K562 (cell line): ENCODE results near the gene ZPR1. TPM values are rescaled to one million over a fixed set of nuclear protein-coding genes. Genes with fewer than 3 reads are reported as not detected.

Experiments
- ATF1 ChIP-seq, 2 experiments: fragments of 450-650 bp in 1 of 2; IDR thresholded peaks; 2 replicates each; pipeline ENCODE4 v1.6.1; 2016; ENCODE audit warnings: missing compliant biosample characterization in 1 of 2, missing genetic modification characterization in 1 of 2
- BRCA1 ChIP-seq, 2 experiments: fragments of 450-650 bp in 1 of 2; sonication (generic) in 1 of 2; formaldehyde crosslinking in 1 of 2; IDR thresholded peaks; 2 replicates each; pipeline versions ENCODE4 v1.5.0 to v1.6.1; 2017 to 2020; ENCODE audit warnings: mild to moderate bottlenecking in 1 of 2, missing genetic modification reagents in 1 of 2
- CEBPG ChIP-seq, 3 experiments: fragments of 200-800 bp in 1 of 3; sonication (Bioruptor generic) in 1 of 3; sonication (generic) in 1 of 3; formaldehyde crosslinking in 1 of 3; IDR thresholded peaks in 2 of 3; conservative IDR thresholded peaks in 1 of 3; 2 replicates each; pipeline versions ENCODE4 v1.6.1 to v1.8.0; 2016 to 2022; ENCODE audit warnings: missing compliant biosample characterization in 2 of 3, missing genetic modification characterization in 2 of 3, mild to moderate bottlenecking in 1 of 3, missing genetic modification reagents in 1 of 3
- IRF9 ChIP-seq: fragments of 450-650 bp; IDR thresholded peaks from 2 replicates; pipeline ENCODE4 v1.6.1; 2016; ENCODE audit warnings: missing biosample characterization, missing genetic modification characterization
- MCM7 ChIP-seq, 2 experiments: fragments of 450-650 bp; IDR thresholded peaks; 2 replicates each; pipeline ENCODE4 v1.6.1; 2016 to 2018
- NFIC ChIP-seq: fragments of 450-650 bp; IDR thresholded peaks from 2 replicates; pipeline ENCODE4 v1.6.1; 2017; ENCODE audit warnings: mild to moderate bottlenecking, inconsistent platforms
- NR0B1 ChIP-seq: fragments of 450-650 bp; IDR thresholded peaks from one replicate; pipeline ENCODE4 v1.6.1; 2018; ENCODE audit warnings: mild to moderate bottlenecking, moderate library complexity; ENCODE audit not compliant: partially characterized antibody
- NUFIP1 ChIP-seq: fragments of 450-650 bp; IDR thresholded peaks from 2 replicates; pipeline ENCODE4 v1.6.1; 2018; ENCODE audit not compliant: partially characterized antibody
- RBM14 ChIP-seq: fragments of 200-400 bp; formaldehyde crosslinking; IDR thresholded peaks from 2 replicates; pipeline ENCODE4 v1.6.1; 2018; ENCODE audit warnings: low read depth, mild to moderate bottlenecking, low read length, moderate library complexity, borderline replicate concordance; ENCODE audit not compliant: insufficient read depth
- RCOR1 ChIP-seq, 2 experiments: IDR thresholded peaks; 2 replicates each; pipeline ENCODE4 v1.6.1; 2012; ENCODE audit warnings: low read depth in 2 of 2, low read length in 2 of 2, borderline replicate concordance in 1 of 2, improper control_type of control experiment in 1 of 2
- SMAD4 ChIP-seq: fragments of 250-450 bp; sonication (Bioruptor Pico); conservative IDR thresholded peaks from 2 replicates; pipeline ENCODE4 v1.8.0; 2021; ENCODE audit warnings: inconsistent platforms, mild to moderate bottlenecking, moderate library complexity
- SMC3 ChIP-seq: conservative IDR thresholded peaks from 2 replicates; pipeline ENCODE4 v1.6.1; 2011; ENCODE audit warnings: low read depth, low read length, improper control_type of control experiment; ENCODE audit not compliant: insufficient read depth
- SOX6 ChIP-seq: fragments of 450-650 bp; IDR thresholded peaks from 2 replicates; pipeline ENCODE4 v1.6.1; 2014; ENCODE audit warnings: mild to moderate bottlenecking
- SREBF2 ChIP-seq: sonication (generic); formaldehyde crosslinking; IDR thresholded peaks from 2 replicates; pipeline ENCODE4 v1.4.0; 2020; ENCODE audit warnings: mild to moderate bottlenecking, missing genetic modification reagents
- TBP ChIP-seq: optimal IDR thresholded peaks from 2 replicates; pipeline ENCODE3; 2011; ENCODE audit warnings: low read depth, low read length, improper control_type of control experiment
- ZBTB1 ChIP-seq: sonication (generic); formaldehyde crosslinking; IDR thresholded peaks from 2 replicates; pipeline ENCODE4 v1.8.1; 2023; ENCODE audit warnings: missing genetic modification reagents, low read depth, mild to moderate bottlenecking, borderline replicate concordance
- ZFP91 ChIP-seq: sonication (generic); formaldehyde crosslinking; IDR thresholded peaks from 2 replicates; pipeline ENCODE4 v1.8.0; 2022; ENCODE audit warnings: mild to moderate bottlenecking, missing genetic modification reagents
- ZHX1 ChIP-seq: fragments of 150-350 bp; conservative IDR thresholded peaks from 2 replicates; pipeline ENCODE4 v1.6.1; 2014; ENCODE audit warnings: low read length
- ZNF140 ChIP-seq: fragments of 250-450 bp; sonication (Bioruptor Pico); IDR thresholded peaks from 2 replicates; pipeline ENCODE4 v1.8.0; 2021; ENCODE audit warnings: moderate library complexity, mild to moderate bottlenecking, inconsistent platforms
- ZNF165 ChIP-seq: fragments of 250-450 bp; sonication (Bioruptor Pico); IDR thresholded peaks from 2 replicates; pipeline ENCODE4 v1.4.0; 2020; ENCODE audit warnings: borderline replicate concordance
- ZNF785 ChIP-seq: fragments of 250-450 bp; sonication (Bioruptor Pico); IDR thresholded peaks from 2 replicates; pipeline ENCODE4 v1.4.0; 2020; ENCODE audit warnings: mild to moderate bottlenecking
- polyA plus RNA-seq, 8 experiments: library from polyadenylated mRNA; depleted of rRNA in 4 of 8; stranded (reverse) in 5 of 8; unstranded in 3 of 8; fragments of >200 nt; fragmentation: Nextera tagmentation in 2 of 8; fragmentation: Illumina TruSeq in 1 of 8; extraction: Ambion mirVana in 2 of 8; extraction: Trizol in 1 of 8; gene quantifications; 2 replicates each; pipeline versions ENCODE4 v1.2.1 to v1.2.3, GENCODE V29; 2011 to 2014; ENCODE audit warnings: inconsistent platforms in 1 of 8, missing spikeins in 1 of 8
- total RNA-seq, 7 experiments: library from RNA; depleted of rRNA in 6 of 7; stranded (reverse); fragments of >200 nt in 6 of 7; fragmentation: Illumina TruSeq in 2 of 7; extraction: Trizol in 2 of 7; gene quantifications; 2 replicates each; pipeline versions ENCODE4 v1.2.1 to v1.2.3, GENCODE V29; 2011 to 2021; ENCODE audit warnings: low replicate concordance in 1 of 7

The ZPR1 gene
- total and polyA plus RNA-seq, 9 of the 15 experiments (the other 6 are each of a cell fraction or from before 2014, with no cell fraction given), result 13.0 to 120 (median 83.8) TPM

GRCh38 chr11:116776522-116776984, 11.3 kb downstream of the ZPR1 start (continued):
- TF ChIP-seq ZHX1, result no peak
- no peak for TF ChIP-seq RBM14
- no peak for TF ChIP-seq ZNF165 (CRISPR knock-in tag)
- TF ChIP-seq ATF1 (CRISPR knock-in tag; IDR thresholded peaks at IDR 0.05), result no peak
- no peak for TF ChIP-seq ATF1 (tag; IDR thresholded peaks at IDR 0.05)
- TF ChIP-seq SMC3, result no peak
- no peak for TF ChIP-seq NUFIP1
- no peak for TF ChIP-seq ZNF140
- TF ChIP-seq CEBPG (CRISPR knock-in tag; IDR thresholded peaks at IDR 0.05), result no peak
- peak in 1 of 2 experiments; percentile 46; a peak in 1 of 4 replicates for TF ChIP-seq CEBPG (tag; conservative IDR thresholded peaks at IDR 0.05 in 1 of 2, IDR thresholded peaks at IDR 0.05 in 1 of 2)
- TF ChIP-seq IRF9 (tag), result no peak
- no peak for TF ChIP-seq ZBTB1
- 0 out of 2 replicates have a peak, but pooled peaks have one; percentile 39 for TF ChIP-seq SMAD4 (CRISPR knock-in tag)
- no peak for TF ChIP-seq NR0B1
- TF ChIP-seq RCOR1 (IDR thresholded peaks at IDR 0.05; ENCODE audit: borderline replicate concordance in 1 of 2, low read depth in 2 of 2, low read length in 2 of 2), result peak in 1 of 2 experiments; percentile 53; a peak in 2 of 4 replicates
- no peak for TF ChIP-seq MCM7 (IDR thresholded peaks at IDR 0.05)
- TF ChIP-seq SREBF2, result no peak
- no peak for TF ChIP-seq ZFP91 (CRISPR knock-in tag)
- peak; percentile 81 for TF ChIP-seq SOX6
- no peak for TF ChIP-seq BRCA1 (IDR thresholded peaks at IDR 0.05)
- no peak for TF ChIP-seq BRCA1 (CRISPR knock-in tag; IDR thresholded peaks at IDR 0.05)
- TF ChIP-seq ZNF785 (CRISPR knock-in tag), result no peak
- no peak for TF ChIP-seq TBP
- TF ChIP-seq NFIC, result no peak
